ACHN (cell line): ENCODE data around the gene UMPS.

Experiments used
- DNase-seq: peaks from one replicate; pipeline ENCODE4 v3.0.0-alpha.2; 2015
- in situ Hi-C: cut with HindIII; loops from 2 replicates; pipeline ENCODE4 v1.10.0; 2017; ENCODE audit warnings: low sequenced_read_pairs, low pct_ligation_motif_present, low pct_unique_long_range_greater_than_20kb

Gene UMPS

DNA sequence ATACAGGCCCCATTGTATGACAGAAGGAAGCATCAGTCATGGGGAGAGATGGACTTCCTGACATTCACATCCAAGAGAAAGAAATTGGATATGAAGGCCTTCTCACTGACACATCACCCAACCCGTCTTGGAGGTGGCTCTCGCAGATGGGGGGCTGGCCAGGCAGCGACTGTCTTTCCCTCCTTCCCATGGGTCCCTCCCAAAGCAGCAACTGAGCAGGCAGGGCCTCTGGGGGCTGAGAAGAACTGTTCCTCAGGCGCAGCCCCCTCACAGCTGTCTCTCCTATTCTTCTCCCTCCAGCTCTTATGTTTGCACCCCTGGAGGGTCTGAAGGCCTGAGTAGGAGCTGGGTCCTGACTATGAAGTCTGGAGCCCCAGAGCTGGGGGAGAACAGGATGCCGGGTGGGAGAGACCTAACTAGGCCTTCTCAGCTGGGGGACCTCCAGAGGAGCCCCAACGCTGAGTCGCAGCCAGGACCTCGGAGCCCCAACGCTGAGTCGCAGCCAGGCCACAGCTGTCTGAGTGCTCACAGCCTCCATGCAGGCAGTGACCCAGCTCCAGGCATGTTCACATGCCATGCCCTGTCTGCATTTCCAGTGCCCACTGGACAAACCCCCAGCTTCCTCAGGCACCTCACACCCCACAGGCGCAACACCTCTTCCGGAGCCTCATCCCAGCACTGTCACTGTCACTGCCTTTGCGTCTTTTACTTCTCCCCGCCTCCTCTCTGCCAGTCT is 29.6 kb downstream of the UMPS start:
- no peak for DNase-seq
- in situ Hi-C loops = loop anchor here (10.0 kb wide), 1 partner anchor 135 kb away; no protein-coding TSS in a partner anchor

GRCh38 chr3:124760601-124761000 is 30.3 kb downstream of the UMPS start:
- in situ Hi-C loops = loop anchor here (10.0 kb wide), 1 partner anchor 134 kb away; no protein-coding TSS in a partner anchor
- DNase-seq = no peak

DNA sequence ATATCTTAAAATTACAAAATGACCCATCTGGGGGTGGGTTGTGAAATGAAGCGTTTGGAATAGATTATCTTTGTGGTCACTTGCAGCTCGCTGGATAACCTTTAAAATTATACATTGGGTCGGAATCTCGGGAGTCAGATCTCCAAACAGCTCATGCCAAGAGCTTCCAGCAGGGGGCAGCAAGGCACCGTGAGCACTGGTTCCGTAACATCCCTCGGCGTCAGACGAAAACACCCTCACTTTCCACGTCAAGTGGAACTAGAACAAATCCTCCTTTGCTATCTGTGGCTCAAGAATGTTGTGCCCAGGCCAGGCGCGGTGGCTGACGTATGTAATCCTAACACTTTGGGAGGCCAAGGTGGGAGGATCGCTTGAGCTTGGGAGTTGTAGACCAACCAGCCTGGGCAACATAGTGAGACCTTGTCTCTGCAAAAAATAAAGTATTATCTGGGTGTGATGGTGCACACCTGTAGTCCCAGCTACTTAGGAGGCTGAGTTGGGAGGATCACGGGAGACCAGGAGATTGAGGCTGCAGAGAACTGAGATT is 31.1 kb downstream of the UMPS start:
- in situ Hi-C loops = loop anchor here (10.0 kb wide), 1 partner anchor 133 kb away; no protein-coding TSS in a partner anchor
- DNase-seq = peak; percentile 67

DNA sequence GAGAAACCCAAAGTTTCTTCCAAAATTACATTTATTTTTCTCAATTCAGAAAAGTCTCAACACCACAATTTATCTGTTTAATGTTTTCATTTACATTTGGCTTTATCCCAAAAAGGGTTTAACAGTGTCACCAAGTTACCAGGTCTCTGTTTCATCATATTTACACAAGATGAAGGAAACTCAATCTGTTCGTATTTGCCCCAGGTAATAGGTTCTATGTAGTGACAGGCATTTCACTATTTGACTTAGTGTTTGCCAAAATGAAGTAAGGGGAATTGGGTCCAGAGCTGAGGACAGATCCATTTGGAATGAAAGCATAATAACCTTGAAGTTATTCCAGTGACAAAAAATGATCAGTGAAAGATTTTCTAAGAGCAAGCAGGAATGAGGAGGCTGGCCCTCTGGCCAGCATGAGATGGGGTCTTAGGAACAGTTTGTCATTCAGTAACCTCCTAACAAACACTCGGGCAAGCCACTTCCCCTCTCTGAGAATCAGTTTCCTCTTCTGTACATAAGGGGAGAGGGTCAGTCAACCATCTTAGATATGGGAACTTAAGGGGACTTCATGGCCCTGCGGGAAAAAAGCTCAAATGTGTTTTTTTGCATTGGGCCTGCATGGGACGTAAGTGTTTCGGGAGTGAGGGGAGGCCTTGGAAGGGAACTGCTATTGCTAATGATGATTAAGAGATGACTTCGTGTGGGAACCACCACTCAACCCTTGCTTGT is 31.8 kb downstream of the UMPS start:
- in situ Hi-C loops = loop anchor here (10.0 kb wide), 1 partner anchor 133 kb away; no protein-coding TSS in a partner anchor
- DNase-seq = no peak

- in situ Hi-C loops = loop anchor here (10.0 kb wide), 1 partner anchor 132 kb away; no protein-coding TSS in a partner anchor
- no peak for DNase-seq
These were observed 32.4 kb downstream of the UMPS start for GRCh38 chr3:124762661-124763011.

- in situ Hi-C loops = loop anchor here (10.0 kb wide), 1 partner anchor 132 kb away; no protein-coding TSS in a partner anchor
- DNase-seq = no peak
These were observed 33.0 kb downstream of the UMPS start for GRCh38 chr3:124763206-124763605.

- DNase-seq = no peak
- in situ Hi-C loops = loop anchor here (10.0 kb wide), 1 partner anchor 131 kb away; no protein-coding TSS in a partner anchor
These were observed 33.5 kb downstream of the UMPS start for GRCh38 chr3:124763644-124764358.

DNA sequence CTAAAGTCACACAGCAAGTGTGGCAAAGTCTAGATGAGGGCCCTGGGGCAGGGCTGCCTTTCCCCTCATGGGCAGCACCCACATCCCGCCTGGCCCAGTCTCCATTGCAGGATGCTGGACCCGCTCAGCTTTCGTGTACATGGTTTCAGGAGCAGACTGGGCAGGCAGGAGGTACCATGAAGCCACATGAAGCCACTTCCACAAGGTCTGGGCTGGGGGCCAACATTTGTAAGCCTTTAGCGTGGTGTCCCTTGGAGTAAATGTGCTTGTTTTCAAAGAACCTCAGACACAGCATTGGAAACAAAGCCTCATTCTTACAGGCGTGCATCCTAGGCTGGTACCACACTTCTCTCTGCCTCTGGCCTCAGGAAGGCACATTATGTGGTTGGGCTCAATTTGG is 34.5 kb downstream of the UMPS start:
- in situ Hi-C loops = loop anchor here (10.0 kb wide), 1 partner anchor 130 kb away; no protein-coding TSS in a partner anchor

GRCh38 chr3:124765197-124765840 is 35.1 kb downstream of the UMPS start:
- in situ Hi-C loops = loop anchor here (10.0 kb wide), 1 partner anchor 129 kb away; no protein-coding TSS in a partner anchor
- no peak for DNase-seq

More for the DNA sequence above, 34.5 kb downstream of the UMPS start:
- no peak for DNase-seq

DNA sequence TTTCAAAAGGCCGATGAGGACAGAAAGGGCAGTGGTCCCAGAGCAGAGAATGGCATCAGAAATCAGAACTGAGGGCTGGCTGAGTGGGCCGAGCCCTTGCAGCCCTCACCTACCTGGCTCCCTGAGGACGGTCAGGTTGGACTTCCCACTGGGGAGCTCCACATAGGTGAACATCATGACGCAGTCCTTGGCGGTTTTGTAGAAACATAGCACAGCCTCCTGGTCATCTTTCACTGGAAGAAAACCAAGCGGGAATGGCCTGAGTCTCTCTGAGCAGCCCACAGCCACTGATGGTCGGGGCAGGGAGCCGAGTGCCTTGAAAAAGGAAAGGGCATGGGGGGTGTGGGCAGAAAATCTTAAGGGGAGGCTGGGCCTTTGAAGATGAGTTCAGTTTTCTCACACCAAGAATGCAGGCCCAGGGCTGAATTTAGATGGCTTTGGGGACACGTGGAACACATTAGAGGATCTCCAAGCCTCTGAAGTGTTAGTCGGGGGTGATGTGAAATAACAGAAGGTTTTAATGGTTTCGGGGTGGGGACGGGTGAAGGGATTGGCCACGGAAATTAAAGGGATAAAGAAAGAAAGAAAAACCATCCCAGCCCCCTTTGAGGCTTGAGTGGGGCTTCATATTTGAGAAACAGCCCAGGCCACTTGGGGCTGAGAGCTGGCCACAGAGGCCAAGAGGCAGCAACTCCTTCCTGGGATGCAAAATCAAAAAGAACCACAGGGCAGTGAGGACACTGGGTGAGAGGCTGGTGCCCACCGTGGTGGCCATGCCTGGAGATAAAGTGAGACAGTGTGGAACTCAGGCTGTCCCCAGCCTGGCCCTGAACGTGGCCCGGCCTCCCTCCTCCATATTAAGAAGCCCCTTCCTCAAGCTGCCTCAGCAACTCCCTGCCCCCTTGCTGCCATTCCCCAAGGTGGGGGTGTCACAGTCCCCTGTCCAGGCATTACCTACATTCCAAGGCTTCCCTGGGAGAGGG is 36.2 kb downstream of the UMPS start:
- in situ Hi-C loops = loop anchor here (10.0 kb wide), 1 partner anchor 128 kb away; no protein-coding TSS in a partner anchor
- DNase-seq = no peak

DNA sequence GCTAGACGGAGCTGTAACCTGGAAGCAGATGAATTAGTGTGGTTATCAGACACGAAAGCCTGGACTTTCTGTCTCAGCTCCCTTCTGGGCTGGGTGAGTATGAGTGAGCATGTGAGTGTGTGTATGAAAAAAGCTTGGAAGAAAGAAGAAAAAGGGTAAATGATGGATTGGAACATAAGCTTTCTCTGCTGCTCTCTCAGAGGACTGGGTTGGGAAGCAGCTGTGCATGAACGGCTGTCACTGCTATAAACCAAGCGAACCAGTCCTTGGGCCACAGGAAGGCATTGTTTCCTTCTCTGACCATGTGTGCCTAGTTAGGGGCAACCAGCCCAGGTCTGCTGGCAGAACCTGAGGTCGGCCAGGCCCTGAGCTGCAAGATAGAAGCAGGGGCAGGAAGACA is 37.0 kb downstream of the UMPS start:
- in situ Hi-C loops = loop anchor here (10.0 kb wide), 1 partner anchor 128 kb away; no protein-coding TSS in a partner anchor
- no peak for DNase-seq

DNA sequence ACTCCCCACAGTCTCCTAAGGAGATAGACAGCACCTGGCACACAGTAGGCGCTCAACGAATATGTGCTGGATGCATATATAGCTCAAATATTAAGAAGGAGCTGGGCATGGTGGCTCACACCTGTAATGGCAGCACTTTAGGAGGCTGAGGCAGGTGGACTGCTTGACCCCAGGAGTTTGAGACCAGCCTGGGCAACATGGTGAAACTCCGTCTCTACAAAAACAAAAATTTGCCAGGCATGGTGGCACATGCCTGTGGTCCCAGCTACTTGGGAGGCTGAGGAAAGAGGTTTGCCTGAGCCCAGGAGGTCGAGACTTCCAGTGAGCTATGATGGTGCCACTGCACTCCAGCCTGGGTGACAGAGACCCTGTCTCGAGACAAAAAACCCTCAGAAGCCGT is 37.4 kb downstream of the UMPS start:
- in situ Hi-C loops = loop anchor here (10.0 kb wide), 1 partner anchor 127 kb away; no protein-coding TSS in a partner anchor
- DNase-seq = no peak

DNA sequence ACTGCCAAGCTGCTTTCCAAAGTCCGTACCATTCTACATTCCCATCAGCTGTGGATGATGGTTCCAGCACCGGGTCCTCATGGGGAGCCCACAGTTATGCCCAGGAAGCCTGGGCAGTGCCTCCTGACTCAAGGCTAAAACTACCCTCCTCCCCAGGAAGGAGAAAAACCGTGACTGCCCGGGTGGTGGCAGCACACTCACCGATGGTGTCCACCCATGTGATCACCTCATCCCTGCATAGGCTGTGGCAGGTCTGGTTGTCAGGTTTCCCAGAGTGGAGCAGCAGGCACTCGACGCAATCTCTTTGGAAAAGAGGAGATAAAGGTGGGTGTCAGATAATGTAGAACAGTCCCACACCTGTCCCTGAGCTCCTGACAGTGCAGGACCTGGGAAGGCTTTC is 38.6 kb downstream of the UMPS start:
- peak; percentile 46 for DNase-seq
- in situ Hi-C loops = loop anchor here (10.0 kb wide), 1 partner anchor 126 kb away; no protein-coding TSS in a partner anchor

DNA sequence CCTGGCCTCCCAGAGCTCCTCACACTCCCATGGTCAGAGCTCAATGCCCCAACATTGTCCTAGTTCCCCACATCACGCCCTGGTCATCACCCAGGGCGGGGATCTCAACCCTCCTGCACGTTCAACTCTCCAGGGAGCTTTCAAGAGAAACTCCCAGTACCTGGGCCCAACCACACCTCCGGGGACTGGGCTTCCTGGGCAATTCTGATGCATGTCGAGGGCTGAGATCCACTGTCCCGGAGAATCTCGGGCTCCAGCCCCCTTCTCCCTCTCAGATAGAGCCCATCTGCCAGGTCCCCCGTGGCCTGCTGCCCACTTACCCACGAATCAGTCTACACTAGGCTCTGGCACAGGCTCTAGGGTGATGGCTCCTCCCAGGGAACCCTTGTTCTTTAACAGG is 39.2 kb downstream of the UMPS start:
- no peak for DNase-seq
- in situ Hi-C loops = loop anchor here (10.0 kb wide), 1 partner anchor 125 kb away; no protein-coding TSS in a partner anchor

- no peak for DNase-seq
These were observed 40.3 kb downstream of the UMPS start for GRCh38 chr3:124770336-124771082.

GRCh38 chr3:124771083-124771445 is 40.8 kb downstream of the UMPS start:
- DNase-seq = no peak
- in situ Hi-C loops = no loop called here

More at GRCh38 chr3:124770336-124771082, 40.3 kb downstream of the UMPS start:
- in situ Hi-C loops = no loop called here
